Measurements from ENCODE around the gene CHRNB2.
A peak's percentile ranks its signal among the peaks of the same experiment; 100 is the strongest.

Gene CHRNB2

DNA sequence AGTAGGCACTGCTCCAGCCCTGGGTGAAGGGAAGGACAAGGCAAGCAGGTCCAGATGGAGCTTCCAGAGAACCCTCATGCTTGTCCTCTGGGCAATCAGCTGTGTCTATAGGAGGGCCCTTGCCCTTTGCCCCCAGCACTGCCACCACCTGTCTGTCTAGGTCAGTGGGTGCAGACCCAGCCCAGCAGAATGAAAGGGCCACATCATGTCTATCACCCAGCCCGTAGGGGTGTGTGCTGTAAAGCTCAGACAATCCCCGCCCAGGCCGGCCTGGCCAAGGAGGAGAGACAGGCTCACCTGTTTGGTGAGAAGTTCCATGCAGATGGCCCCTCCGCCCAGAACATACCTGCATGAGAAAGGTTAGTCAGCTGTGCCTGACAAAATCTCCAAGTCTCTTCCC lies 16.1 kb upstream of the CHRNB2 start:
- no peak overlapping the region for H3K4me3 ChIP-seq (ENCODE audit: severe bottlenecking)
- no peak for TF ChIP-seq CTCF (IDR thresholded peaks at IDR 0.05; ENCODE audit: poor library complexity, severe bottlenecking)
- H3K9me3 ChIP-seq (ENCODE audit: severe bottlenecking): no peaks in the 10 kb centered on the region
- no peaks in the 10 kb centered on the region for H3K27me3 ChIP-seq (ENCODE audit: insufficient read depth, poor library complexity, severe bottlenecking)
- H3K27ac ChIP-seq (ENCODE audit: poor library complexity, severe bottlenecking): no peak overlapping the region
- peaks cover 3% of the 10 kb centered on the region for H3K4me1 ChIP-seq (ENCODE audit: insufficient read depth, poor library complexity, severe bottlenecking)
- ATAC-seq (ENCODE audit: low read depth): no peak
- no peak for DNase-seq (ENCODE audit: low spot score)
- peaks cover 72% of the 10 kb centered on the region for H3K36me3 ChIP-seq (ENCODE audit: low read depth)

DNA sequence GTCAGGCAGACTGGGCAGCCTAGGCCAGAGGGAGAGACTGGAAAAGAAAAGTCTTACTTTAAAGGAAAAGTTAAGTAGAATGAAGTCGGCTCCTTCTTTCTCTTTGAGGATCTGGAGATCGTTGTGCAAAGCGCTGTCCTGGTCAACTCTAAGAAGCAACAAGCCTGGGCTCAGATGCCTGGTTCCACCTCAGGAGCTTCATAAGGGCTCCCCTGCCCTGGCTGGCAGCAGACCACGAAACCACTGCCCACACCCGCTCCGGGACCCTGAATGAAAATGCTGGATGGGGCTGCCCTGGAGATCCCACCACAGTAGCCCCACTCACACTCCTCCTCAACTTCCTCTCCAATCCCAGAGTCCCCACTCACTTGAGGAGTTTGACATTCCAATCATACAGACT lies 15.5 kb upstream of the CHRNB2 start:
- Histone ChIP-seq H3K4me1 (ENCODE audit: insufficient read depth, poor library complexity, severe bottlenecking) (peaks cover 8% of the 10 kb centered on the region), H3K9me3 (ENCODE audit: severe bottlenecking) (no peaks in the 10 kb centered on the region), H3K36me3 (ENCODE audit: low read depth) (peaks cover 72% of the 10 kb centered on the region), H3K27ac (ENCODE audit: poor library complexity, severe bottlenecking) (no peak overlapping the region), H3K4me3 (ENCODE audit: severe bottlenecking) (no peak overlapping the region), H3K27me3 (ENCODE audit: insufficient read depth, poor library complexity, severe bottlenecking) (no peaks in the 10 kb centered on the region)
- DNase-seq (ENCODE audit: low spot score) (no peak), ATAC-seq (ENCODE audit: low read depth) (no peak)
- no peak for TF ChIP-seq CTCF (IDR thresholded peaks at IDR 0.05; ENCODE audit: poor library complexity, severe bottlenecking)

- no peaks in the 10 kb centered on the region for H3K27me3 ChIP-seq (ENCODE audit: insufficient read depth, poor library complexity, severe bottlenecking)
- no peak overlapping the region for H3K4me3 ChIP-seq (ENCODE audit: severe bottlenecking)
- no peak overlapping the region for H3K27ac ChIP-seq (ENCODE audit: poor library complexity, severe bottlenecking)
- H3K36me3 ChIP-seq (ENCODE audit: low read depth): peaks cover 72% of the 10 kb centered on the region
- H3K9me3 ChIP-seq (ENCODE audit: severe bottlenecking): no peaks in the 10 kb centered on the region
- ATAC-seq (ENCODE audit: low read depth) (no peak), DNase-seq (ENCODE audit: low spot score) (no peak)
- H3K4me1 ChIP-seq (ENCODE audit: insufficient read depth, poor library complexity, severe bottlenecking): peaks cover 8% of the 10 kb centered on the region
- TF ChIP-seq CTCF (IDR thresholded peaks at IDR 0.05; ENCODE audit: poor library complexity, severe bottlenecking): no peak
Observed at GRCh38 chr1:154553056-154554030, 14.2 kb upstream of the CHRNB2 start.

GRCh38 chr1:154556422-154556821 lies 11.2 kb upstream of the CHRNB2 start:
- DNase-seq (ENCODE audit: low spot score): no peak
- H3K4me1 ChIP-seq (ENCODE audit: insufficient read depth, poor library complexity, severe bottlenecking): peaks cover 8% of the 10 kb centered on the region
- H3K27me3 ChIP-seq (ENCODE audit: insufficient read depth, poor library complexity, severe bottlenecking): no peaks in the 10 kb centered on the region
- no peaks in the 10 kb centered on the region for H3K9me3 ChIP-seq (ENCODE audit: severe bottlenecking)
- peak overlapping the region; percentile 83 for H3K27ac ChIP-seq (ENCODE audit: poor library complexity, severe bottlenecking)
- H3K4me3 ChIP-seq (ENCODE audit: severe bottlenecking): peak overlapping the region; percentile 76
- peaks cover 49% of the 10 kb centered on the region for H3K36me3 ChIP-seq (ENCODE audit: low read depth)
- no peak for ATAC-seq (ENCODE audit: low read depth)
- no peak for TF ChIP-seq CTCF (IDR thresholded peaks at IDR 0.05; ENCODE audit: poor library complexity, severe bottlenecking)

Measured in RWPE2 (cell line).